ENCODE measurements around the gene RALB.
"Not testable (repeated sequence)": the region's sequence is repeated elsewhere in the genome, so short reads cannot be mapped to it uniquely, and the experiment has no call there.

RALB gene

DNA sequence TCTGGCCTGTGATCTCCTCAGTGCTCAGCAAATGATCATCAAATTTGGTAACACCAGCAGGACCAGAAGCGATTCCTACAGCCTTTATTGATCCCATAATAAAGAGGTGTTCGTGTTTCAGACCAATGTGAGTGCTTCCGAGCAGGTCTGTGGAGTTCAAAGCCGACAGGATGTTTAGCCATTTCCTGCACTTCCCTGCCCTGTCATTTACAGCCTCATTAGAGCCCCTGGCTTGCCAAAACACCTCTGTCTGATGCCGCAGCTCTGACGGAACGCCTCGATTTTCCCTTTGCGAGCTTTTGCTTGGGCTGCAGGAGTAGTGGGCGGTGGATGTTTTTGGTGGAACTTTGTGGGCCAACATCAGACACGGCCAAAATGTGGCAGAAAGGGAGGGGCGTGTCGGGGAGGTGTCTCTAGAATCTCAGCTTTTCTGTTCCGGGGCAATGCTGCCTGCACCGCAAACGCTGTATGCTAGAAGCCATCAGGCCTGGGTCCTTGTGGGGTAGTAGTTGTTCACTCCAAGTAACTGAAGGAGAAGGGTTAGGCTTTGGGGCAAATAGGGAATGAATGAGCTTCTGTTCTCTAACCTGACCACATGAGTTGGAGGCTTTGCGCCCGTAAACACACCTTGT, 67.2 kb downstream of the RALB start:
- Histone ChIP-seq H3K36me3 (ENCODE audit: control insufficient read depth, insufficient read depth, low read length) (no peaks in the 10 kb centered on the region), H3K4me3 (replicated peaks; ENCODE audit: low read depth, low read length) (no peak overlapping the region), H3K27me3 (replicated peaks; ENCODE audit: control insufficient read depth, insufficient read depth, low read length) (no peaks in the 10 kb centered on the region; the same call in 1 of the 2 replicates)
- DNase-seq (ENCODE audit: extremely low read depth, insufficient read length), result no peak
- TF ChIP-seq, protein P1, sequence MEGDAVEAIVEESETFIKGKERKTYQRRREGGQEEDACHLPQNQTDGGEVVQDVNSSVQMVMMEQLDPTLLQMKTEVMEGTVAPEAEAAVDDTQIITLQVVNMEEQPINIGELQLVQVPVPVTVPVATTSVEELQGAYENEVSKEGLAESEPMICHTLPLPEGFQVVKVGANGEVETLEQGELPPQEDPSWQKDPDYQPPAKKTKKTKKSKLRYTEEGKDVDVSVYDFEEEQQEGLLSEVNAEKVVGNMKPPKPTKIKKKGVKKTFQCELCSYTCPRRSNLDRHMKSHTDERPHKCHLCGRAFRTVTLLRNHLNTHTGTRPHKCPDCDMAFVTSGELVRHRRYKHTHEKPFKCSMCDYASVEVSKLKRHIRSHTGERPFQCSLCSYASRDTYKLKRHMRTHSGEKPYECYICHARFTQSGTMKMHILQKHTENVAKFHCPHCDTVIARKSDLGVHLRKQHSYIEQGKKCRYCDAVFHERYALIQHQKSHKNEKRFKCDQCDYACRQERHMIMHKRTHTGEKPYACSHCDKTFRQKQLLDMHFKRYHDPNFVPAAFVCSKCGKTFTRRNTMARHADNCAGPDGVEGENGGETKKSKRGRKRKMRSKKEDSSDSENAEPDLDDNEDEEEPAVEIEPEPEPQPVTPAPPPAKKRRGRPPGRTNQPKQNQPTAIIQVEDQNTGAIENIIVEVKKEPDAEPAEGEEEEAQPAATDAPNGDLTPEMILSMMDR (IDR thresholded peaks at IDR 0.05; ENCODE audit: insufficient read depth, low read length, poor library complexity, severe bottlenecking), result no peak

DNA sequence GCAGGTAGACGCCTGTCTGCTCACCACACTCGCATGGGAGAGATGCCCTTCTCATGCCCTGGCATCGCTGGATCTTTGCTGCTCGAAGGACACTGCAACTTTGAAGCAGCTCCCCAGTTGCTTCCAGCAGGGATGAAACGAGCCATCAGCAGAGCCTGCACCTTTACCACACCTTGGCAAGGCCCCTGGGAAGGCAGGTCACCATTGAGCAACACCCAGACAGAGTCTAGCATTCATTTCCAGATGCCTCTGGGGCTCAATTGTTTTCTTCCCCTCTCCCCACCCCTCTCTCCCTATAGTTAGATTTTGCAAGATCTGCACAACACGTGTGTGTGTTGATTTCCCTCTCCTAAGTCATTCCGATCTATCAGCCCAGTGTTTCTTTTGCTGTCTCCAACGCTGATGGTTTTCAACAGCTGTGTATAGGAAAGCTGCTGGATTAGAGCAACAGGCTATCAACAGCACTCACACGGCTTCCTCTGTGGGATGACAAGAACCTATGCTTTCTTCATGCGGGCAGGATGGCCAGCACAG, 67.7 kb downstream of the RALB start:
- Histone ChIP-seq H3K36me3 (ENCODE audit: control insufficient read depth, insufficient read depth, low read length) (no peaks in the 10 kb centered on the region), H3K27me3 (replicated peaks; ENCODE audit: control insufficient read depth, insufficient read depth, low read length) (no peaks in the 10 kb centered on the region), H3K4me3 (replicated peaks; ENCODE audit: low read depth, low read length) (no peak overlapping the region)
- DNase-seq (ENCODE audit: extremely low read depth, insufficient read length), result no peak
- TF ChIP-seq, protein P1 (IDR thresholded peaks at IDR 0.05; ENCODE audit: insufficient read depth, low read length, poor library complexity, severe bottlenecking), result no peak

DNA sequence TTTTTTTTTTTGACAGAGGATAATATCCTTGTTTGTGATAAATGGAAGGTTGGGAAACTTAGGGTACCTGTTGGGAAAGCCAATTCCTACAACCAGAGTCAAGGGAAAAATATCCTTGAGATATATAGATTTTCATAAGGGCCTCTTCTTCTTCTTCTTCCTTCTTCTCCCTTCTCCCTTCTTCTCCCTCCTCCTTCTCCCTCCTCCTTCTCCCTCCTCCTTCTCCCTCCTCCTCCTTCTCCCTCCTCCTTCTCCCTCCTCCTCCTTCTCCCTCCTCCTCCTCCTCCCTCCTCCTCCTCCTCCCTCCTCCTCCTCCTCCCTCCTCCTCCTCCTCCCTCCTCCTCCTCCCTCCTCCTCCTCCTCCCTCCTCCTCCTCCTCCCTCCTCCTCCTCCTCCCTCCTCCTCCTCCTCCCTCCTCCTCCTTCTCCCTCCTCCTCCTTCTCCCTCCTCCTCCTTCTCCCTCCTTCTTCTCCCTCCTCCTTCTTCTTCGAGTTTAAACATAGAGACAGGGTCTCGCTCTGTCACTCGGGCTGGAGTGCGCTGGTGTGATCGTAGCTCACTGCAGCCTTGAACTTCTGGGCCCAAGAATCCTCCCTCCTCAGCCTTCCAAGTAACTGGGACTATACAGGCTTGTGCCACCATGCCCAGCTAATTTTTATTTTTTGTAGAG, 68.4 kb downstream of the RALB start:
- not testable (repeated sequence) for DNase-seq (ENCODE audit: extremely low read depth, insufficient read length); H3K4me3 ChIP-seq (replicated peaks; ENCODE audit: low read depth, low read length); H3K36me3 ChIP-seq (ENCODE audit: control insufficient read depth, insufficient read depth, low read length); H3K27me3 ChIP-seq (replicated peaks; ENCODE audit: control insufficient read depth, insufficient read depth, low read length)

DNA sequence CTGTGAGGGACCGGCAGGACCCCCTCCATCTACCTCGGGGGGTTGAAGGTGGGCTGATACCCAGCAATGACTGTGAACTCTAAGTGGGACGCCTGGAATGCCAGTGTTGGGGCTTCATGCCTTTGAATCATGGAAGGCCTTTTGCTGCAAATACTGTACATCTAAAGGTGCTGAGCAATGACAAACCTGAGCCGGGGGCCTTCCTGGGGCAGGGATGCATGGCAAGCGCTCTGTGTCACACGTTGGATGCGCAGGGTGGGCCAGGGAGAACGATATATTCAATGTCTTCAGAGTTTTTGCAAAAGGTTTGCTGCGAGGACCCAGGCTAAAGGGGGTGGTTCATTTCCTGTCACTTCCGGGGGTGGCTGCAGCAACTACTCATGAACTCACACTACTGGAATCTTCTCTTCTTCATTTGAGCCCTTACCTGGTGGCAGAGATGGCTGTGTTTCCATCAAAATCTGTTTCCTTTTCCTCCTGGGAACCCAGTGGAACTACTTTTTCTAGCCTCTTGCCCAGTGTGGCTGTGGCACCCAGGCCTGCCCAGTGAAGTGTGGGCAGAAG, 69.2 kb downstream of the RALB start:
- TF ChIP-seq, protein P1 (IDR thresholded peaks at IDR 0.05; ENCODE audit: insufficient read depth, low read length, poor library complexity, severe bottlenecking), result no peak
- Histone ChIP-seq H3K27me3 (replicated peaks; ENCODE audit: control insufficient read depth, insufficient read depth, low read length) (no peaks in the 10 kb centered on the region; the same call in 1 of the 2 replicates), H3K36me3 (ENCODE audit: control insufficient read depth, insufficient read depth, low read length) (no peaks in the 10 kb centered on the region), H3K4me3 (replicated peaks; ENCODE audit: low read depth, low read length) (no peak overlapping the region)
- no peak for DNase-seq (ENCODE audit: extremely low read depth, insufficient read length)

DNA sequence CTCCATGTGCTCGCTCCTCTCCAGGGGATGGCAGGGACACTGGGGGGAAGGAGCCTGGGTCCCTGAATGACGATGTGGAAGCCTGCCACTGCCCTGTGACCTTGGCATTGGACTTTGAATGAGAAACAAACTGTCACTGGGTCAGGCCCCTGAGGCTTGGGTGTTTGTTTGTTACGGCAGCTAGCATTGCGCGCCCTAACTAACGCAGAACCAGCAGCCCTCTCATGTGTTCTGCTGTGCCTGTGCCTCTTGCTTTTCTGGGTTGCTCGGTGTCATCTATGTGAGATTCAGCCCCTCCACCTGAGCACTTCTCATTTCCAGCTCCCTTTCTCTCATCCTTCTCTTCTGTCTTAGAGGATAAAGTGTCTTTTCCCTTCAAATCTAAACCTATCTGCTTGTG, 69.7 kb downstream of the RALB start:
- H3K36me3 ChIP-seq (ENCODE audit: control insufficient read depth, insufficient read depth, low read length), result no peaks in the 10 kb centered on the region
- TF ChIP-seq, protein P1 (IDR thresholded peaks at IDR 0.05; ENCODE audit: insufficient read depth, low read length, poor library complexity, severe bottlenecking), result no peak
- H3K27me3 ChIP-seq (replicated peaks; ENCODE audit: control insufficient read depth, insufficient read depth, low read length), result no peaks in the 10 kb centered on the region; the same call in 1 of the 2 replicates

DNA sequence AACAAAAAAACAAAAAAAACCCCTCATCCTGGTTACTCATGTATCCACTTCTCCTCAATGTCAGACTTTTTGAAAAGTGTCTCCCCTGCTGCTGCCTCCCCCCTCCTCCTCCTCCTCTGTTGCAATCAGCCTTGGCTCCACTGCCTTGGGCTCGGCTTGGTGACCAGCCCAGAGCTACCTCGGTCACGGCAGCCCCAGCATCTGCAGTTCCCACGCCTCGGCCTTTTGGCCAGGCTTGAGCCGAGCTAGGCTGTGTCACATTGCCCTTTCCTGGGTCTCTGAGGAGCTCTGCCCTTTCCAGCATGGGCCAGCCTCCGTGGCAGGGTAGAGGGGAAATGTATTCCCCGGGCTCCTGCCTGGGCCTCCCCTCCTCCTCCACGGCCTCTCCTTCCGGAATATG, 70.6 kb downstream of the RALB start:
- DNase-seq (ENCODE audit: extremely low read depth, insufficient read length), result no peak
- no peaks in the 10 kb centered on the region; the same call in 1 of the 2 replicates for H3K27me3 ChIP-seq (replicated peaks; ENCODE audit: control insufficient read depth, insufficient read depth, low read length)
- H3K36me3 ChIP-seq (ENCODE audit: control insufficient read depth, insufficient read depth, low read length), result no peaks in the 10 kb centered on the region
- TF ChIP-seq, protein P1 (IDR thresholded peaks at IDR 0.05; ENCODE audit: insufficient read depth, low read length, poor library complexity, severe bottlenecking), result no peak
- H3K4me3 ChIP-seq (replicated peaks; ENCODE audit: low read depth, low read length), result no peak overlapping the region

More for the DNA sequence above, 69.7 kb downstream of the RALB start:
- H3K4me3 ChIP-seq (replicated peaks; ENCODE audit: low read depth, low read length), result no peak overlapping the region
- DNase-seq (ENCODE audit: extremely low read depth, insufficient read length), result no peak
